Caki2 (cell line): Measurements from ENCODE around the gene KREMEN2. TPM values are rescaled to one million over a fixed set of nuclear protein-coding genes. Genes with fewer than 3 reads are reported as not detected.

Experiments
- DNase-seq: peaks from one replicate; pipeline ENCODE4 v3.0.0-alpha.2; 2015; ENCODE audit warnings: low read depth
- in situ Hi-C: cut with HindIII; loops from 2 replicates; pipeline ENCODE4 v1.10.0; 2016; ENCODE audit warnings: low sequenced_read_pairs, low pct_unique_long_range_greater_than_20kb, mixed read lengths
- total RNA-seq: library from RNA; depleted of rRNA; stranded (reverse); fragments of >200 nt; shearing (Covaris generic); gene quantifications from 2 replicates; pipeline ENCODE4 v1.2.3, GENCODE V29; 2014; ENCODE audit warnings: low replicate concordance

Gene KREMEN2
- total RNA-seq, 1 experiment from 2014 or later = 18.2 TPM

- in situ Hi-C loops = no loop called here
- no peak for DNase-seq
Measured at GRCh38 chr16:2959206-2959605, 4.9 kb upstream of the KREMEN2 start.

- DNase-seq = no peak
- in situ Hi-C loops = no loop called here
Measured at GRCh38 chr16:2960183-2961010, 3.7 kb upstream of the KREMEN2 start.

GRCh38 chr16:2962334-2963073, 1.6 kb upstream of the KREMEN2 start:
- in situ Hi-C loops = no loop called here
- no peak for DNase-seq

DNA sequence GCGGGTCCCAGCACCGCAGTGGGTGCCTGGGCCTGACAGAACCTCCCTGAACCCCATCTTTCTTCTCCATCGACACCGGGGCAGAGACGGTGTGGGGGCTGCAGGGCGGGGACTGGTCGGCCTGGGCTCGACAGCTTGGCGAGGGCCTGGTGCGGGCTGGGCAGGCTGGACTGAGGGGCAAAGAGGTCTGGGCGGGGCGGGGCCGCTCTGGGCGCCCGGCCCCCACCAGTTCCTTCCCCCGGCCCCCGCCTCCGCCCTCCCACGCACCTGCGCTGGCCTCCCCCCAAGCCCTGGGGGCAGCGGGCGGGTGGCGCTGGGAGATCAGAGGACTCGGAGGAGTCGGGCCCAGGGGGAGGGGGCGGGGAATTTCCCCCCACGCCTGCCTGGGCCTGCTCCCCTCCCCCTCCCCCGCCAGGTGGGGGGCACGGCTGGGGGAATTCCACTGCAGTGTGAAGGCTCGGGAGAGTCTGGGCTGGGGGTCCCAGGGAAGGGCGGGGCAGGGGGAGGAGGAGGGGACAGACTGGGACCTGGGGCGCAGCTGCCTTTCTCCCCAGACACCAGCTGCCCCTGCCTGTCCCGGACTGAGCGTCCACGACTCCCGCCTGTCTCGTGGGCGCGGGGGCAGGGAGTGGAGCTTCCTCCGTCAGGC, 877 bp upstream of the KREMEN2 start:
- DNase-seq = no peak
- in situ Hi-C loops = no loop called here

DNA sequence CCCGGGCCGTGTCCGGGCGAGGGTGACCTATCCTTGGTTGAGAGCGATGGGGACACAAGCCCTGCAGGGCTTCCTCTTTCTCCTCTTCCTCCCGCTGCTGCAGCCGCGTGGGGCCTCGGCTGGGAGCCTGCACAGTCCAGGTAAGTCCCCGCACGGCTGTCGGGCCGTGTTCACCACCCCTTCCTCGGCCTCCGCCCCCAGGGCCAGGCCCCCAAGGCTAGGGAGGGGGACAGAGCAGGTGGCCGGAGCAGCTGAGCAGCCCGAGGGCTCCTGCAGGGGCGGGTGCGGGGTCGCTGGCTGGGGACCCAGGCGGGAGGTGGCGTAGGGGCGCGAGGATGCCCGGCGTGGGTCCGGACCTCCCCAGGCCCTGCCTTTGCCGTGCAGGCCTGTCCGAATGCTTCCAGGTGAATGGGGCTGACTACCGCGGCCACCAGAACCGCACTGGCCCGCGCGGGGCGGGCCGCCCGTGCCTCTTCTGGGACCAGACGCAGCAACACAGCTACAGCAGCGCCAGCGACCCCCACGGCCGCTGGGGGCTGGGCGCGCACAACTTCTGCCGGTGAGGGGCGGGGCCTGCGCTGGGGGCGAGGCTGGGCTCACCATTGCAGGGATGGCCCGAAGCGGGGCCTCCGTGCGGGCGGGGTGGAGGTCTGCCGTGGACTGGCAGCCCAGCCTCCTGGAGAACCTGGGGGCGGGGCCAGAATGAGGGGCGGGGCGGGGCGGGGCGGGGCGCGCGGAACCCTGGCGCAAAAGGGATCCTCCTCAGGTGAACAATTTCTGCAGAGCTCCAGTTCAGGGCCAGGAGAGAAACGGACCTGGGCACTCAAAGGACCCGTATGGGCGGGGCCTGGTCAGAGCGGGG, 631 bp downstream of the KREMEN2 start:
- in situ Hi-C loops = no loop called here
- DNase-seq = peak; percentile 80

DNA sequence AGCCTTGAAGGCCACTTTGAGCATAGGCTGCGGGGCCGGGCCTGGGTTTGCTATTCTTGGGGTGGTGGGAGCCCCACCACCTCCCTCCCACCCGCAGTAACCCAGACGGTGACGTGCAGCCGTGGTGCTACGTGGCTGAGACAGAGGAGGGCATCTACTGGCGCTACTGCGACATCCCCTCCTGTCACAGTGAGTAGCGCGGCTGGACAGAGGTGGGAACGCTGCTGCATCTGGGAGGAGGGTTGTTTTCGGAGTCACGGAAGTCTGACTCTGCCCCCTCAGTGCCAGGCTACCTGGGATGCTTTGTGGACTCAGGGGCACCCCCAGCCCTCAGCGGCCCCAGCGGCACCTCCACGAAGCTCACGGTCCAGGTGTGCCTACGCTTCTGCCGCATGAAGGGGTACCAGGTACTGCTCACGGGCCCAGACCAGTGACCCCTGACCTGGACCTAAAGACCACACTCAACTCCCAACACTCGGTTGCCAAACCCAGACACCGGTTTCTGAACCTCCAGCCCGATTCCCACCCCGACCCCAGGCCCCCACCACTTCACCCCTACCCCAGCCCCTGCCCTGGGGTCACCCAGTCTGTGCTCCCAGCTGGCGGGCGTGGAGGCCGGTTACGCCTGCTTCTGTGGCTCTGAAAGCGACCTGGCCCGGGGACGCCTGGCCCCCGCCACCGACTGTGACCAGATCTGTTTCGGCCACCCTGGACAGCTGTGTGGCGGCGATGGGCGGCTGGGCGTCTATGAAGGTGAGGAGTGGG, 2.1 kb downstream of the KREMEN2 start:
- DNase-seq = no peak
- in situ Hi-C loops = no loop called here

DNA sequence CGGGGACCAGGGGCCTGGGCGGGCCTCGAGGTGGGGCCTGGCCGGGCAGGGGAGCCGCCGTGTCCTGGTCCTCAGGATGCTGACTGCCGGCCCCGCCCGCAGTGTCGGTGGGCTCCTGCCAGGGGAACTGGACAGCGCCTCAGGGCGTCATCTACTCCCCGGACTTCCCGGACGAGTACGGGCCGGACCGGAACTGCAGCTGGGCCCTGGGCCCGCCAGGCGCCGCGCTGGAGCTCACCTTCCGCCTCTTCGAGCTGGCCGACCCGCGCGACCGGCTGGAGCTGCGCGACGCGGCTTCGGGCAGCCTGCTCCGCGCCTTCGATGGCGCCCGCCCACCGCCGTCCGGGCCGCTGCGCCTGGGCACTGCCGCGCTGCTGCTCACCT, 2.7 kb downstream of the KREMEN2 start:
- DNase-seq = no peak
- in situ Hi-C loops = no loop called here

GRCh38 chr16:2967211-2967631, 3.1 kb downstream of the KREMEN2 start:
- DNase-seq = no peak
- in situ Hi-C loops = no loop called here

DNA sequence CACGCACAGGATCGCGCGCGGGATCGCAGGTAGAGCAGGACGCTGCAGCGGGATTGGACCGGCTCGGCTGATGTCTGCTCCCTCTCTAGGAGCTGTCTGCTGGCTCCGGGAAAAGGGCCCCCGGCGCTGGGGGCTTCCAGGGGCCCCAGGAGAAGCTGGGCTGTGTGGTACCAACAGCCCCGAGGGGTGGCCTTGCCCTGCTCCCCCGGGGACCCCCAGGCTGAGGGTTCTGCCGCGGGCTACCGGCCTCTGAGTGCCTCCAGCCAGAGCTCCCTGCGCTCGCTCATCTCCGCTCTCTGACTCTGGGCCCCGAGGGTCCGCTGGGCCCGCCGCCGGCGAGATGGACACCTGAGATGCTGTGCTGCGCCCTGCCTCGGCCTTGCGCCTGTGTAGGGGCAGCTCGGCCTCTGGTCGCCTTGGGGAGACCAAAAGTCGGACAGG, 3.7 kb downstream of the KREMEN2 start:
- in situ Hi-C loops = no loop called here
- no peak for DNase-seq

DNA sequence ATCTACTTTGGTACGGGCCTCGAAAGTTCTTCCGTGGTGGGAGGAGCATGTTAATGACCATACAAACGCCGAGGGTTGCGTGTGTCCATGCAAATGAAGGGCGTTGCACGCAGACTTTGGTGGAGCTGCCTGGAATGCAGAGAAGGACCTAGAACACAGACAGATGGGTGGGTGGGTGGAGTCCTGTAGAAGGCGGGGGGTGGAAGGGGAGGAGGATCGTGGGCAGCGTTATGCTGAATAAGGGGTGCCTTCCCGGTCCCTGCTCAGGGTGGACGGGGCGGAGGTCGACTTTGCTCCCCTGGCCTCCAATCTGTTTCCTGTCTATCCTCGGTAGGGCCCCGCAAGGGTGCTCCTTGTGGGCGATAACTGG, 4.3 kb downstream of the KREMEN2 start:
- DNase-seq = peak; percentile 77
- in situ Hi-C loops = no loop called here

DNA sequence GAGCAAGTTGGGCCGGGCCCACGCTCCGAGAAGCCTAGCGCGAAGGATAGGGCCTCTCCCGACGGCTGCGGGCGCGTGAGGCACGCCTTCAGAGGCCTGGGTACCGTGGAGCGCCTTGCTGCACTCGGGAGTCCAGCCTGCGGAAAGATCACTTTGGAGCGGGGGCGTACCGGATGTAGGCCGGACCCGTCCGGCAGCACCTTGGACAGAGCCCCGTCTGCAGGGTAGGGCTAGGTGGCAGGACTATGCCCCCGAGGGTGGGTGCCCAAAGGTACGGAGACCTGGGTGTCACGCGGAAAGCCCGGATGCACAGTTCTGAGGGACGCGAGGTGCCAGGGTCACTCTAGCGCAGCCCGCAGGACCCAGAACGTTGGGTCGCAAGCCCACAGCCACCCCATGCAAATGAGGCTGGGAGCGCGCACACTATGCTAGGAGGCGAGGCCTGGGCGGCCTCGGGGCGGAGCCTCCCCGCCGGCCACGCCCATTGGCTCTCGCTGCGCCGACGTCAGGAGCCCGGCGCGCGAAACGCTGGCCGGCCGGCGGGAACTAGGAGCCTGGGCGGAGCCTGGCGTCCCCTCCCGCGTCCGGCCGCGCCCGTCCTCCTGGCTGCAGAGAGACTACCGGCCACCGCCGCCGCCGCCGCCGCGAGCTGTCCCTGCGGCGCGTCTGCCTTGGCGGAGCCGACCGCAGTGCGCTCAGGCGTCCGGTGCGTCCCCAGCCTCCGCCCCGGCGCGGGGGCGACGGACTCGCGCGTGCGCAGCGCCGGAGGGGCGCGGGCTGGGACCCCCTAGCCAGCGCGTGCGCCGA, 4.9 kb downstream of the KREMEN2 start, which contains the start of gene PAQR4:
Gene PAQR4 (plus strand): TSS at position 611 of the 807 bp plus-strand sequence. CDS start 327 bp downstream, outside the sequence.
- in situ Hi-C loops = no loop called here
- peak; percentile 98 for DNase-seq

GRCh38 chr16:2969545-2970521, 5.8 kb downstream of the KREMEN2 start:
- in situ Hi-C loops = no loop called here
- DNase-seq = peak; percentile 71

DNA sequence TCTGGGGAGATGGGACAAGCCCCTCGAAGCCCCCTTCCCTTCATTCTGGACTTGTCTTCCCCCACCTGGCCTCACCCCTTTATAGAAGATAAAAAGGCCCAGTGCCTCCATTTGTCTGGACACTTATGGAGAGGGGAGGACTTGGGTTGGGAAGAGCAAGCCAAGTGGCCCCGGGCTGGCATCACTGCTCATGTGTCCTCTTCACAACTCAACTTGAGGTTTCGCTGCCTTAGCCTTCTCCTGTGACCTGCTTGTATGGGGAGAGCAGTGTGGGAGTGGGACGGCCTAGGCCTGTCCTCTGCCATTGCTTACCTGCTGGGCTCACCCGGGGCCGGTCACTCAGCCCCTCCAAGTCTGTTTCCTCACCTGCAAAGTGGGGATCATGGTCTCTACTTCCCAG, 6.5 kb downstream of the KREMEN2 start:
- in situ Hi-C loops = no loop called here
- DNase-seq = no peak

- in situ Hi-C loops = no loop called here
- no peak for DNase-seq
Measured at GRCh38 chr16:2971134-2971984, 7.3 kb downstream of the KREMEN2 start.
